ENCODE measurements around the gene JMJD1C.

GRCh38 chr10:63250032-63250431 is 215.7 kb downstream of the JMJD1C start:
- TF ChIP-seq, protein P1, sequence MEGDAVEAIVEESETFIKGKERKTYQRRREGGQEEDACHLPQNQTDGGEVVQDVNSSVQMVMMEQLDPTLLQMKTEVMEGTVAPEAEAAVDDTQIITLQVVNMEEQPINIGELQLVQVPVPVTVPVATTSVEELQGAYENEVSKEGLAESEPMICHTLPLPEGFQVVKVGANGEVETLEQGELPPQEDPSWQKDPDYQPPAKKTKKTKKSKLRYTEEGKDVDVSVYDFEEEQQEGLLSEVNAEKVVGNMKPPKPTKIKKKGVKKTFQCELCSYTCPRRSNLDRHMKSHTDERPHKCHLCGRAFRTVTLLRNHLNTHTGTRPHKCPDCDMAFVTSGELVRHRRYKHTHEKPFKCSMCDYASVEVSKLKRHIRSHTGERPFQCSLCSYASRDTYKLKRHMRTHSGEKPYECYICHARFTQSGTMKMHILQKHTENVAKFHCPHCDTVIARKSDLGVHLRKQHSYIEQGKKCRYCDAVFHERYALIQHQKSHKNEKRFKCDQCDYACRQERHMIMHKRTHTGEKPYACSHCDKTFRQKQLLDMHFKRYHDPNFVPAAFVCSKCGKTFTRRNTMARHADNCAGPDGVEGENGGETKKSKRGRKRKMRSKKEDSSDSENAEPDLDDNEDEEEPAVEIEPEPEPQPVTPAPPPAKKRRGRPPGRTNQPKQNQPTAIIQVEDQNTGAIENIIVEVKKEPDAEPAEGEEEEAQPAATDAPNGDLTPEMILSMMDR (IDR thresholded peaks at IDR 0.05; ENCODE audit: insufficient read depth, low read length, poor library complexity, severe bottlenecking): no peak
- no peak for TF ChIP-seq EZH2phosphoT487 (conservative IDR thresholded peaks at IDR 0.05; ENCODE audit: low read length)

All from SU-DHL-6 (cell line).